ENCODE measurements around the gene RPGRIP1. TPM values are rescaled to one million over a fixed set of nuclear protein-coding genes. Genes with fewer than 3 reads are reported as not detected.

Gene RPGRIP1
- total and polyA plus RNA-seq, 2 of the 4 experiments (the other 2 are of a cell fraction): not detected

- H4K8ac ChIP-seq (ENCODE audit: low read depth in 2 of 2, low read length in 2 of 2): no peak overlapping the region
- H3K4me1 ChIP-seq (ENCODE audit: control insufficient read depth, insufficient read depth, low read length): peaks cover 3% of the 10 kb centered on the region; the same call in 1 of the 2 replicates
- POLR2A ChIA-PET (ENCODE audit: unreplicated experiment): no interaction called here
- CTCF ChIA-PET: no interaction called here
- H2BK15ac ChIP-seq (ENCODE audit: low read depth, low read length): no peak overlapping the region
- H3K4me2 ChIP-seq (ENCODE audit: low read depth, low read length): no peak overlapping the region
- intact Hi-C loops (cut with micrococcal nuclease): loop anchor here (10.0 kb wide), 1 partner anchor 309 kb away; no protein-coding TSS in a partner anchor
- no peak overlapping the region for H2BK120ac ChIP-seq (ENCODE audit: low read depth, low read length)
- dilution Hi-C loops (cut with HindIII; ENCODE audit: low sequenced_read_pairs, unreplicated experiment): no loop called here
- H4K91ac ChIP-seq (ENCODE audit: insufficient read depth, low read depth, low read length): no peak overlapping the region
- 91% methylated on average over 4 of the region's 7 CpGs; no CpG with 5 or more reads in 1 of the 2 experiments for WGBS, 2 experiments (ENCODE audit: extremely low coverage in 2 of 2, insufficient read length in 1 of 2)
- no peak overlapping the region for H3K4me3 ChIP-seq (ENCODE audit: insufficient read depth, low read depth, low read length)
- no peak overlapping the region for H2AK9ac ChIP-seq (replicated peaks; ENCODE audit: low read depth, low read length, poor library complexity)
- in situ Hi-C loops (cut with MboI; ENCODE audit: low sequenced_read_pairs): no loop called here
- no peak overlapping the region for H2AFZ ChIP-seq (replicated peaks; ENCODE audit: low read length, poor library complexity)
- H3K9me3 ChIP-seq (ENCODE audit: control insufficient read depth, insufficient read depth, low read length): no peaks in the 10 kb centered on the region
- DNase-seq (no peak), ATAC-seq (ENCODE audit: low read depth) (no peak)
- H4K20me1 ChIP-seq (ENCODE audit: insufficient read depth, low read length): peaks cover 99% of the 10 kb centered on the region
- H3K27me3 ChIP-seq (ENCODE audit: control insufficient read depth, insufficient read depth, low read length): no peaks in the 10 kb centered on the region
- H3K36me3 ChIP-seq (ENCODE audit: control insufficient read depth, insufficient read depth, low read length): peaks cover 39% of the 10 kb centered on the region
- TF ChIP-seq RFX5 (IDR thresholded peaks at IDR 0.05; ENCODE audit: low read depth, low read length) (no peak), MXI1 (IDR thresholded peaks at IDR 0.05; ENCODE audit: borderline replicate concordance, low read depth, low read length) (no peak), RAD21 (IDR thresholded peaks at IDR 0.05; ENCODE audit: low read length) (no peak), FOS (IDR thresholded peaks at IDR 0.05; ENCODE audit: low read depth, low read length) (no peak), BHLHE40 (IDR thresholded peaks at IDR 0.05; ENCODE audit: low read depth, low read length) (no peak), MAFK (IDR thresholded peaks at IDR 0.05; ENCODE audit: low read depth, low read length) (no peak), SMC3 (IDR thresholded peaks at IDR 0.05; ENCODE audit: low read depth, low read length) (no peak), POLR2A (IDR thresholded peaks at IDR 0.05; ENCODE audit: low read depth, low read length) (no peak), CHD1 (IDR thresholded peaks at IDR 0.05; ENCODE audit: low read depth, low read length) (no peak), CEBPB (IDR thresholded peaks at IDR 0.05; ENCODE audit: low read depth, low read length) (no peak), RCOR1 (IDR thresholded peaks at IDR 0.05; ENCODE audit: insufficient replicate concordance, low read length) (no peak), CTCF (conservative IDR thresholded peaks at IDR 0.05; ENCODE audit: low read depth, low read length) (no peak), NFE2L2 (IDR thresholded peaks at IDR 0.05; ENCODE audit: low read depth, low read length) (no peak), ELK1 (IDR thresholded peaks at IDR 0.05; ENCODE audit: borderline replicate concordance, low read depth, low read length) (no peak), MAZ (IDR thresholded peaks at IDR 0.05; ENCODE audit: borderline replicate concordance, low read depth, low read length) (no peak), USF2 (IDR thresholded peaks at IDR 0.05; ENCODE audit: low read depth, low read length) (no peak)
- BruUV-seq (replicated peaks): no TSS peak
- no peak overlapping the region for H3K18ac ChIP-seq (ENCODE audit: low read depth, low read length)
- H3K9me1 ChIP-seq (ENCODE audit: insufficient read depth, low read length): peaks cover 4% of the 10 kb centered on the region
- H3K27ac ChIP-seq (ENCODE audit: insufficient read depth, low read length): no peak overlapping the region
- H3K14ac ChIP-seq (replicated peaks; ENCODE audit: low read depth, low read length): no peak overlapping the region
- no peak overlapping the region for H2AK5ac ChIP-seq (ENCODE audit: low read depth, low read length)
- H3K23ac ChIP-seq (ENCODE audit: low read depth, low read length): no peak overlapping the region
- no peak overlapping the region for H2BK5ac ChIP-seq (ENCODE audit: low read depth, low read length, poor library complexity, severe bottlenecking)
- no peak overlapping the region for H3K4ac ChIP-seq (ENCODE audit: low read depth, low read length)
- no peak overlapping the region for H3K56ac ChIP-seq (ENCODE audit: extremely low read depth, insufficient read depth, low read length)
- no peak overlapping the region for H4K5ac ChIP-seq (ENCODE audit: low read depth, low read length)
- no peak overlapping the region for H3K9ac ChIP-seq (ENCODE audit: low read depth, low read length)
- H2BK20ac ChIP-seq (ENCODE audit: low read depth, low read length): no peak overlapping the region
- H3K79me1 ChIP-seq (ENCODE audit: low read depth in 1 of 2, low read length in 2 of 2): peaks cover 8 to 48% of the 10 kb centered on the region in 2 experiments; a peak in 3 of 4 replicates
Observed at GRCh38 chr14:21245813-21246212, 34.1 kb upstream of the RPGRIP1 start.

Measured in IMR-90 (cell line).